SU-DHL-6 (cell line): ENCODE results near the gene STK4.
A peak's percentile ranks its signal among the peaks of the same experiment; 100 is the strongest.

Experiments
- H2AFZ ChIP-seq: fragments of 200-600 bp; sonication (generic); 2 replicates; pipeline ENCODE4 v1.6.1; 2014; ENCODE audit warnings: low read depth, mild to moderate bottlenecking, moderate library complexity, mixed read lengths, antibody characterized with exemption, low read length; ENCODE audit not compliant: severe bottlenecking
- H3F3A ChIP-seq: fragments of 200-600 bp; shearing (Covaris generic); 2 replicates; pipeline ENCODE4 v1.6.0; 2016; ENCODE audit warnings: antibody characterized with exemption, mild to moderate bottlenecking; ENCODE audit not compliant: insufficient read depth
- H3K27ac ChIP-seq: fragments of 200-600 bp; sonication (generic); 2 replicates; pipeline ENCODE4 v1.5.1; 2016; ENCODE audit warnings: low read depth, mild to moderate bottlenecking, low read length, moderate library complexity, mixed read lengths
- H3K27me3 ChIP-seq: fragments of 200-600 bp; sonication (generic), shearing (Covaris generic); 2 replicates; pipeline ENCODE4 v1.6.0; 2014; ENCODE audit warnings: mild to moderate bottlenecking, low read length
- H3K36me3 ChIP-seq: fragments of 200-600 bp; sonication (generic); 2 replicates; pipeline ENCODE4 v1.6.1; 2014; ENCODE audit warnings: mild to moderate bottlenecking, low read length, mixed read lengths
- H3K4me2 ChIP-seq: fragments of 300-600, 200-600 bp; shearing (Covaris generic), sonication (generic); 2 replicates; pipeline ENCODE4 v1.6.0; 2014; ENCODE audit warnings: low read length, low read depth, mild to moderate bottlenecking; ENCODE audit not compliant: poor library complexity, severe bottlenecking
- H3K4me3 ChIP-seq: fragments of 200-600 bp; sonication (generic); 2 replicates; pipeline ENCODE4 v1.5.1; 2014; ENCODE audit warnings: antibody characterized with exemption, low read length, mild to moderate bottlenecking, mixed read lengths; ENCODE audit not compliant: insufficient read depth, poor library complexity, severe bottlenecking
- H3K79me2 ChIP-seq: fragments of 200-600 bp; sonication (generic); 2 replicates; pipeline ENCODE4 v1.6.1; 2014; ENCODE audit warnings: mild to moderate bottlenecking, low read length, moderate library complexity; ENCODE audit not compliant: insufficient read depth
- H3K9ac ChIP-seq: fragments of 200-600 bp; sonication (generic); 2 replicates; pipeline ENCODE4 v1.7.0; 2014; ENCODE audit warnings: mild to moderate bottlenecking, low read length
- H3K9me2 ChIP-seq: fragments of 200-600 bp; sonication (generic); replicated peaks from 2 replicates; pipeline ENCODE4 v1.6.1; 2014; ENCODE audit warnings: low read length; ENCODE audit not compliant: insufficient read depth
- H3K9me3 ChIP-seq: fragments of 200-600 bp; sonication (generic); 2 replicates; pipeline ENCODE4 v1.6.1; 2014; ENCODE audit warnings: low read length, mixed read lengths; ENCODE audit not compliant: insufficient read depth
- H4K20me1 ChIP-seq: fragments of 200-600 bp; sonication (generic); 2 replicates; pipeline ENCODE4 v1.6.1; 2014; ENCODE audit warnings: low read depth, mild to moderate bottlenecking, antibody characterized with exemption, low read length, moderate library complexity, mixed read lengths
- CTCF ChIP-seq: fragments of 200-600 bp; sonication (generic); IDR thresholded peaks from one replicate; pipeline ENCODE4 v1.5.1; 2017; ENCODE audit warnings: antibody characterized with exemption, mild to moderate bottlenecking, low read length, moderate library complexity; ENCODE audit not compliant: insufficient read depth, poor library complexity, severe bottlenecking
- EZH2phosphoT487 ChIP-seq: fragments of 200-600 bp; sonication (generic), shearing (Covaris generic); conservative IDR thresholded peaks from 2 replicates; pipeline ENCODE4 v1.6.1; 2018; ENCODE audit warnings: mild to moderate bottlenecking, antibody characterized with exemption, low read length, moderate library complexity, mixed read lengths

Gene STK4

GRCh38 chr20:44973053-44973452 is 6.7 kb downstream of the STK4 start:
- no peaks in the 10 kb centered on the region for H3K9me3 ChIP-seq
- no peak overlapping the region for H3K9ac ChIP-seq
- H3K4me2 ChIP-seq = no peak overlapping the region
- H3K36me3 ChIP-seq = peaks cover 41% of the 10 kb centered on the region
- peaks cover 6% of the 10 kb centered on the region for H4K20me1 ChIP-seq
- no peak overlapping the region for H2AFZ ChIP-seq
- peaks cover 56% of the 10 kb centered on the region for H3K79me2 ChIP-seq
- no peaks in the 10 kb centered on the region for H3K9me2 ChIP-seq
- TF ChIP-seq CTCF (no peak), EZH2phosphoT487 (no peak)
- no peak overlapping the region for H3K4me3 ChIP-seq
- no peak overlapping the region for H3K27ac ChIP-seq
- H3K27me3 ChIP-seq = no peaks in the 10 kb centered on the region
- H3F3A ChIP-seq = peaks cover 60% of the 10 kb centered on the region

DNA sequence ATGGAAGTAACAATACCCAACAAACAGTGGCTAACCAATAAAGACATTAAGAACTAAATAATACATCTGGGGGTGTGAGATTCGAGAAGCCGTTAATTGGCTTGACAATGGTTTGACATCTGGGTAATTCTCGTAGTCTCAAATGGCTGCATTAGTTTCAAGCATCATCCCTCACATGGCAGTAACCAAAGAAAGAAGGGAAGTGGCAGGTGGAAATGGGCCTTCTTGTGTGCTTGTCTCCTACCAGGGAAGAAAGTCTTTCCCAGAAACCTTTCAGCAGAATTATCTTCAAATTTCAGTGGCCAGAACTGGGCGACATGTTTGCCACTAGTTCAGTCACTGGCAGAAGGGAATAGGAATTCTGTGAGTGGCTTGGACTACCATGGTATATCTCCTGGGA is 10.4 kb downstream of the STK4 start:
- no peaks in the 10 kb centered on the region for H3K9me3 ChIP-seq
- H3K4me2 ChIP-seq = no peak overlapping the region
- peaks cover 43% of the 10 kb centered on the region for H3K79me2 ChIP-seq
- H3K9me2 ChIP-seq = no peaks in the 10 kb centered on the region
- no peaks in the 10 kb centered on the region for H3K27me3 ChIP-seq
- H3K27ac ChIP-seq = peak overlapping the region; percentile 95
- H4K20me1 ChIP-seq = no peaks in the 10 kb centered on the region; the same call in 1 of the 2 replicates
- peaks cover 49% of the 10 kb centered on the region for H3F3A ChIP-seq
- TF ChIP-seq EZH2phosphoT487 = no peak
- no peak for TF ChIP-seq CTCF
- no peak overlapping the region for H2AFZ ChIP-seq
- no peak overlapping the region for H3K4me3 ChIP-seq
- peaks cover 57% of the 10 kb centered on the region for H3K36me3 ChIP-seq
- no peak overlapping the region for H3K9ac ChIP-seq

GRCh38 chr20:44979090-44979621 is 12.8 kb downstream of the STK4 start:
- H3K36me3 ChIP-seq = peaks cover 59% of the 10 kb centered on the region
- peak overlapping the region; percentile 41 for H3K9ac ChIP-seq
- TF ChIP-seq EZH2phosphoT487 = no peak
- no peak for TF ChIP-seq CTCF
- H3K4me2 ChIP-seq = peak overlapping the region; percentile 86
- peaks cover 49% of the 10 kb centered on the region for H3F3A ChIP-seq
- H3K27me3 ChIP-seq = no peaks in the 10 kb centered on the region
- H3K9me2 ChIP-seq = no peaks in the 10 kb centered on the region
- 0 out of 2 replicates have a peak, but pooled peaks cover 7% of the 10 kb centered on the region for H4K20me1 ChIP-seq
- H3K27ac ChIP-seq = peak overlapping the region; percentile 95
- H3K9me3 ChIP-seq = no peaks in the 10 kb centered on the region
- peaks cover 42% of the 10 kb centered on the region for H3K79me2 ChIP-seq
- H2AFZ ChIP-seq = no peak overlapping the region
- H3K4me3 ChIP-seq = peak overlapping the region; percentile 27
